PFSK-1 (cell line): ENCODE results near the gene NUP62CL.

ENCODE experiments used
- POLR2AphosphoS5 ChIP-seq: IDR thresholded peaks from 2 replicates; pipeline ENCODE4 v1.6.1; 2012; ENCODE audit warnings: low read depth, mild to moderate bottlenecking, control low read depth, low read length, moderate library complexity
- SIN3A ChIP-seq: IDR thresholded peaks from 2 replicates; pipeline ENCODE4 v1.6.1; 2012; ENCODE audit warnings: mild to moderate bottlenecking, low read length, moderate library complexity, borderline replicate concordance; ENCODE audit not compliant: insufficient read depth
- TAF1 ChIP-seq: IDR thresholded peaks from 2 replicates; pipeline ENCODE4 v1.6.1; 2012; ENCODE audit warnings: low read length, control low read depth, borderline replicate concordance; ENCODE audit not compliant: insufficient read depth
- TF ChIP-seq, protein P1 (sequence below), 2 experiments: IDR thresholded peaks; 2 replicates each; pipeline versions ENCODE4 v1.6.1 to v1.8.0; 2011 to 2012; ENCODE audit warnings: low read depth in 2 of 2, low read length in 2 of 2, control low read depth in 1 of 2, inconsistent platforms in 1 of 2, mild to moderate bottlenecking in 1 of 2, moderate library complexity in 1 of 2; ENCODE audit not compliant: insufficient read depth in 1 of 2

DNA sequence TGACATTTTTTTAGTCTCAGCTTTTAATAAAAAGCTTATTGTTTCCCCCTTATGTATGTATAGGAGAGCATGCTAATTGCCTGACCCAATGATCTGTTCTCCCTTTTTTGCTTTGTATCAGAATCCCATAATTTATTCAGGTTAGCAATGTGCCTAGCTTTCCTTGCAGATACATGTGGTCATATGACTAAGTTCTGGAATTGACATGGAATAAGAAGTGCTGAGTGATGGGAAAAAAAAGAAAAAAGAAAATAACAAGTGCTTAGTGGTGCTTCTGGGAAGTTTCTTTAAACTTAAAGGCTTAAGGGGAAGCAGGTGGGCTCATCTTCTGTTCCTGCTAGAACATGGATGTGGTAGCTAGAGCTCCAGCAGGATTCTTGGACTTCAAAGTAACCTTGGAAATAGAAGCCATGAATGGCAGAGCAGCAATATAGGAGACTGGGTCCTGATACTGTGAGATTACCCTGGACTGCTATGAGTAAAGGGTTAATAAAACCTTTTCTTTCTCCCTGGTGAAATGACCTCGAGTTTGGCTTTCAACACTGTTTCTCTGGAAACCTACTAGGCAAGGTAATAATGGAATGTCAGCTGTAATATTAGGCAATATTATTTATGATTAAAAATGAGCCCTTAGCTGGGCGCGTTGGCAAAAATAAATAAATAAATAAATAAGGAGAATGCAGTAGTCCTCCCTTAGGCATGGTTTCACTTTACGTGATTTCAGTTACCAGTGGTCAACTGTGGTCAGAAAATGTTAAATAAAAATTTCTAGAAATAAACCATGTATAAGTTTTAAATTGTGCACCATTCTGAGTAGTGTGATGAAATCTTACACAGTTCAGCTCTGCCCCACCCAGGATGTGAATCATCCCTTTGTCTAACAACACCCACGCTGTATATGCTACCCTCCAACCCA is 70.9 kb downstream of the NUP62CL start:
- TF ChIP-seq, protein P1, sequence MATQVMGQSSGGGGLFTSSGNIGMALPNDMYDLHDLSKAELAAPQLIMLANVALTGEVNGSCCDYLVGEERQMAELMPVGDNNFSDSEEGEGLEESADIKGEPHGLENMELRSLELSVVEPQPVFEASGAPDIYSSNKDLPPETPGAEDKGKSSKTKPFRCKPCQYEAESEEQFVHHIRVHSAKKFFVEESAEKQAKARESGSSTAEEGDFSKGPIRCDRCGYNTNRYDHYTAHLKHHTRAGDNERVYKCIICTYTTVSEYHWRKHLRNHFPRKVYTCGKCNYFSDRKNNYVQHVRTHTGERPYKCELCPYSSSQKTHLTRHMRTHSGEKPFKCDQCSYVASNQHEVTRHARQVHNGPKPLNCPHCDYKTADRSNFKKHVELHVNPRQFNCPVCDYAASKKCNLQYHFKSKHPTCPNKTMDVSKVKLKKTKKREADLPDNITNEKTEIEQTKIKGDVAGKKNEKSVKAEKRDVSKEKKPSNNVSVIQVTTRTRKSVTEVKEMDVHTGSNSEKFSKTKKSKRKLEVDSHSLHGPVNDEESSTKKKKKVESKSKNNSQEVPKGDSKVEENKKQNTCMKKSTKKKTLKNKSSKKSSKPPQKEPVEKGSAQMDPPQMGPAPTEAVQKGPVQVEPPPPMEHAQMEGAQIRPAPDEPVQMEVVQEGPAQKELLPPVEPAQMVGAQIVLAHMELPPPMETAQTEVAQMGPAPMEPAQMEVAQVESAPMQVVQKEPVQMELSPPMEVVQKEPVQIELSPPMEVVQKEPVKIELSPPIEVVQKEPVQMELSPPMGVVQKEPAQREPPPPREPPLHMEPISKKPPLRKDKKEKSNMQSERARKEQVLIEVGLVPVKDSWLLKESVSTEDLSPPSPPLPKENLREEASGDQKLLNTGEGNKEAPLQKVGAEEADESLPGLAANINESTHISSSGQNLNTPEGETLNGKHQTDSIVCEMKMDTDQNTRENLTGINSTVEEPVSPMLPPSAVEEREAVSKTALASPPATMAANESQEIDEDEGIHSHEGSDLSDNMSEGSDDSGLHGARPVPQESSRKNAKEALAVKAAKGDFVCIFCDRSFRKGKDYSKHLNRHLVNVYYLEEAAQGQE (IDR thresholded peaks at IDR 0.05; ENCODE audit: insufficient read depth in 1 of 2, low read depth in 2 of 2, low read length in 2 of 2), result no peak
- no peak for TF ChIP-seq TAF1
- TF ChIP-seq SIN3A, result no peak
- no peak for TF ChIP-seq POLR2AphosphoS5
